ENCODE data around the gene CBX8. TPM values are rescaled to one million over a fixed set of nuclear protein-coding genes. Genes with fewer than 3 reads are reported as not detected.

The CBX8 gene
- total and polyA plus RNA-seq, 2 of the 13 experiments (the other 11 are each of a cell fraction or from before 2014, with no cell fraction given), result 0.34 to 12.6 TPM

DNA sequence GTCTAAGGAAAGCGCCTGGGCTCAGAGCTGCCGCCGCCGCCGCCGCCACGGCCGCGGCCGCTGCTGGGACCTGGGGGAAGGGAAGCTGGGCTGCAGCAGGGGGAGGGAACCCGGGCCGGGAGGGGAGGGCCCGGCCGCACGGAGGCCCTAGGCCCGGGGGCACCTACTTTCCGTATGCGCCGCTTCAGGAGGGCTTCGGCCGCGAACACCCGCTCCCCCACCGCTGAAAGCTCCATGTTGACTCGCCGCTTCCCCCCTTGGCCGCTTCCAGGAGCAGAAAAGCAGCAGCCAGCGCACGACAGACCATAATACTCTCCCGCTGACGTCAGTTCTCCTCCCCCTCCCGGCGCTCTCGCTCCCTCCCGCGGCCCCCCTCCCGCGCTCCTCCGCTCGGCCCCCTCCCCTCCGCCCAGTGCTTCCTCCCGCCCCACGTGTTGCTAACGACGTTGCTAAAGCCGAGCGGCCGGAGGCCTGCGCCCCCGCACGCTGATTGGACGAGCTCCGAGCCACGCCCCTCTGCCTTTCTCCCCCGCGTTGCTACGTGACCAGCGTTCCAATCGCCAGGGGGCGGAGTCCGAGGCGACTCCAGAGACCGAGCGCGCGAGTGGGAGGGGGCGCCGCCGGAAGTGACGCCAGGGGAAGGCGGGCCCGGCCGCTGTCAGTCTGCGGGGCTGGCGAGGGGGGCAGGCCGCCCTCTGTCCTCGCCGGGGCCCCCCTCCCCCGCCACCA, at the start of gene CBX8 (continued):
- TF ChIP-seq, protein P1, sequence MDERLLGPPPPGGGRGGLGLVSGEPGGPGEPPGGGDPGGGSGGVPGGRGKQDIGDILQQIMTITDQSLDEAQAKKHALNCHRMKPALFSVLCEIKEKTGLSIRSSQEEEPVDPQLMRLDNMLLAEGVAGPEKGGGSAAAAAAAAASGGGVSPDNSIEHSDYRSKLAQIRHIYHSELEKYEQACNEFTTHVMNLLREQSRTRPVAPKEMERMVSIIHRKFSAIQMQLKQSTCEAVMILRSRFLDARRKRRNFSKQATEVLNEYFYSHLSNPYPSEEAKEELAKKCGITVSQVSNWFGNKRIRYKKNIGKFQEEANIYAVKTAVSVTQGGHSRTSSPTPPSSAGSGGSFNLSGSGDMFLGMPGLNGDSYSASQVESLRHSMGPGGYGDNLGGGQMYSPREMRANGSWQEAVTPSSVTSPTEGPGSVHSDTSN (CRISPR knock-in tag; IDR thresholded peaks at IDR 0.05), result peak; percentile 90
- no peak for TF ChIP-seq ZNF879 (CRISPR knock-in tag; IDR thresholded peaks at IDR 0.05)
- TF ChIP-seq, protein P2, sequence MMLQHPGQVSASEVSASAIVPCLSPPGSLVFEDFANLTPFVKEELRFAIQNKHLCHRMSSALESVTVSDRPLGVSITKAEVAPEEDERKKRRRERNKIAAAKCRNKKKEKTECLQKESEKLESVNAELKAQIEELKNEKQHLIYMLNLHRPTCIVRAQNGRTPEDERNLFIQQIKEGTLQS (CRISPR knock-in tag; IDR thresholded peaks at IDR 0.05), result peak; percentile 64
- TF ChIP-seq TBP (CRISPR knock-in tag; IDR thresholded peaks at IDR 0.05), result no peak
- TF ChIP-seq, protein P3, sequence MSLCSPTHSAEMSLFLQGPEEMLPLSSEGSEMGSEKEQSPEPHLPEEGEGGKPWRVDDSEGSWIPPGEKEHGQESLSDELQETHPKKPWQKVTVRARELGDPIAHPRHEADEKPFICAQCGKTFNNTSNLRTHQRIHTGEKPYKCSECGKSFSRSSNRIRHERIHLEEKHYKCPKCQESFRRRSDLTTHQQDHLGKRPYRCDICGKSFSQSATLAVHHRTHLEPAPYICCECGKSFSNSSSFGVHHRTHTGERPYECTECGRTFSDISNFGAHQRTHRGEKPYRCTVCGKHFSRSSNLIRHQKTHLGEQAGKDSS (CRISPR knock-in tag; IDR thresholded peaks at IDR 0.05; ENCODE audit: borderline replicate concordance, low read depth), result 0 out of 2 replicates have a peak, but pooled peaks have one; percentile 38
- TF ChIP-seq, protein P4, sequence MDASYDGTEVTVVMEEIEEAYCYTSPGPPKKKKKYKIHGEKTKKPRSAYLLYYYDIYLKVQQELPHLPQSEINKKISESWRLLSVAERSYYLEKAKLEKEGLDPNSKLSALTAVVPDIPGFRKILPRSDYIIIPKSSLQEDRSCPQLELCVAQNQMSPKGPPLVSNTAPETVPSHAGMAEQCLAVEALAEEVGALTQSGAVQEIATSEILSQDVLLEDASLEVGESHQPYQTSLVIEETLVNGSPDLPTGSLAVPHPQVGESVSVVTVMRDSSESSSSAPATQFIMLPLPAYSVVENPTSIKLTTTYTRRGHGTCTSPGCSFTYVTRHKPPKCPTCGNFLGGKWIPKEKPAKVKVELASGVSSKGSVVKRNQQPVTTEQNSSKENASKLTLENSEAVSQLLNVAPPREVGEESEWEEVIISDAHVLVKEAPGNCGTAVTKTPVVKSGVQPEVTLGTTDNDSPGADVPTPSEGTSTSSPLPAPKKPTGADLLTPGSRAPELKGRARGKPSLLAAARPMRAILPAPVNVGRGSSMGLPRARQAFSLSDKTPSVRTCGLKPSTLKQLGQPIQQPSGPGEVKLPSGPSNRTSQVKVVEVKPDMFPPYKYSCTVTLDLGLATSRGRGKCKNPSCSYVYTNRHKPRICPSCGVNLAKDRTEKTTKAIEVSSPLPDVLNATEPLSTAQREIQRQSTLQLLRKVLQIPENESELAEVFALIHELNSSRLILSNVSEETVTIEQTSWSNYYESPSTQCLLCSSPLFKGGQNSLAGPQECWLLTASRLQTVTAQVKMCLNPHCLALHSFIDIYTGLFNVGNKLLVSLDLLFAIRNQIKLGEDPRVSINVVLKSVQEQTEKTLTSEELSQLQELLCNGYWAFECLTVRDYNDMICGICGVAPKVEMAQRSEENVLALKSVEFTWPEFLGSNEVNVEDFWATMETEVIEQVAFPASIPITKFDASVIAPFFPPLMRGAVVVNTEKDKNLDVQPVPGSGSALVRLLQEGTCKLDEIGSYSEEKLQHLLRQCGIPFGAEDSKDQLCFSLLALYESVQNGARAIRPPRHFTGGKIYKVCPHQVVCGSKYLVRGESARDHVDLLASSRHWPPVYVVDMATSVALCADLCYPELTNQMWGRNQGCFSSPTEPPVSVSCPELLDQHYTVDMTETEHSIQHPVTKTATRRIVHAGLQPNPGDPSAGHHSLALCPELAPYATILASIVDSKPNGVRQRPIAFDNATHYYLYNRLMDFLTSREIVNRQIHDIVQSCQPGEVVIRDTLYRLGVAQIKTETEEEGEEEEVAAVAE (CRISPR knock-in tag; IDR thresholded peaks at IDR 0.05; ENCODE audit: borderline replicate concordance), result peak; percentile 12; the same call in 1 of the 2 replicates
- peak; percentile 74; the same call in 1 of the 2 replicates for TF ChIP-seq MAF1 (CRISPR knock-in tag; IDR thresholded peaks at IDR 0.05; ENCODE audit: borderline replicate concordance)
- peak; percentile 100 for TF ChIP-seq MAZ (IDR thresholded peaks at IDR 0.05; ENCODE audit: borderline replicate concordance, low read depth, low read length)
- TF ChIP-seq MAZ (CRISPR knock-in tag; IDR thresholded peaks at IDR 0.05; ENCODE audit: low read depth), result peak; percentile 98
- TF ChIP-seq HES4 (CRISPR knock-in tag; IDR thresholded peaks at IDR 0.05; ENCODE audit: borderline replicate concordance), result peak; percentile 53; the same call in 1 of the 2 replicates
- no peak for TF ChIP-seq SATB2 (CRISPR knock-in tag; IDR thresholded peaks at IDR 0.05)
- TF ChIP-seq ZSCAN20 (CRISPR knock-in tag; IDR thresholded peaks at IDR 0.05; ENCODE audit: borderline replicate concordance), result 0 out of 2 replicates have a peak, but pooled peaks have one; percentile 61
- TF ChIP-seq YEATS2 (CRISPR knock-in tag; IDR thresholded peaks at IDR 0.05; ENCODE audit: borderline replicate concordance), result peak; percentile 57; the same call in 1 of the 2 replicates
- TF ChIP-seq CREB1 (IDR thresholded peaks at IDR 0.05), result peak; percentile 96
- TF ChIP-seq CREB1 (CRISPR knock-in tag; IDR thresholded peaks at IDR 0.05), result peak; percentile 92
- TF ChIP-seq ZNF713 (CRISPR knock-in tag; IDR thresholded peaks at IDR 0.05), result no peak
- TF ChIP-seq, protein P5, sequence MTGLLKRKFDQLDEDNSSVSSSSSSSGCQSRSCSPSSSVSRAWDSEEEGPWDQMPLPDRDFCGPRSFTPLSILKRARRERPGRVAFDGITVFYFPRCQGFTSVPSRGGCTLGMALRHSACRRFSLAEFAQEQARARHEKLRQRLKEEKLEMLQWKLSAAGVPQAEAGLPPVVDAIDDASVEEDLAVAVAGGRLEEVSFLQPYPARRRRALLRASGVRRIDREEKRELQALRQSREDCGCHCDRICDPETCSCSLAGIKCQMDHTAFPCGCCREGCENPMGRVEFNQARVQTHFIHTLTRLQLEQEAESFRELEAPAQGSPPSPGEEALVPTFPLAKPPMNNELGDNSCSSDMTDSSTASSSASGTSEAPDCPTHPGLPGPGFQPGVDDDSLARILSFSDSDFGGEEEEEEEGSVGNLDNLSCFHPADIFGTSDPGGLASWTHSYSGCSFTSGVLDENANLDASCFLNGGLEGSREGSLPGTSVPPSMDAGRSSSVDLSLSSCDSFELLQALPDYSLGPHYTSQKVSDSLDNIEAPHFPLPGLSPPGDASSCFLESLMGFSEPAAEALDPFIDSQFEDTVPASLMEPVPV (CRISPR knock-in tag; IDR thresholded peaks at IDR 0.05), result 0 out of 2 replicates have a peak, but pooled peaks have one; percentile 78
- 0 out of 2 replicates have a peak, but pooled peaks have one; percentile 15 for TF ChIP-seq REL (CRISPR knock-in tag; conservative IDR thresholded peaks at IDR 0.05)
- TF ChIP-seq, protein P6, sequence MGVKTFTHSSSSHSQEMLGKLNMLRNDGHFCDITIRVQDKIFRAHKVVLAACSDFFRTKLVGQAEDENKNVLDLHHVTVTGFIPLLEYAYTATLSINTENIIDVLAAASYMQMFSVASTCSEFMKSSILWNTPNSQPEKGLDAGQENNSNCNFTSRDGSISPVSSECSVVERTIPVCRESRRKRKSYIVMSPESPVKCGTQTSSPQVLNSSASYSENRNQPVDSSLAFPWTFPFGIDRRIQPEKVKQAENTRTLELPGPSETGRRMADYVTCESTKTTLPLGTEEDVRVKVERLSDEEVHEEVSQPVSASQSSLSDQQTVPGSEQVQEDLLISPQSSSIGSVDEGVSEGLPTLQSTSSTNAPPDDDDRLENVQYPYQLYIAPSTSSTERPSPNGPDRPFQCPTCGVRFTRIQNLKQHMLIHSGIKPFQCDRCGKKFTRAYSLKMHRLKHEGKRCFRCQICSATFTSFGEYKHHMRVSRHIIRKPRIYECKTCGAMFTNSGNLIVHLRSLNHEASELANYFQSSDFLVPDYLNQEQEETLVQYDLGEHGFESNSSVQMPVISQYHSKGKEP (CRISPR knock-in tag; IDR thresholded peaks at IDR 0.05), result peak; percentile 59; the same call in 1 of the 2 replicates

Measured in HepG2 (cell line).